Spleen (tissue), 11 donors: ENCODE results near the gene CAMTA1. TPM values are rescaled to one million over a fixed set of nuclear protein-coding genes. Genes with fewer than 3 reads are reported as not detected.

Experiments used
- DNase-seq: peaks from one replicate; pipeline ENCODE4 v3.0.0-alpha.2; 2020
- H3K27ac ChIP-seq, 8 donors: fragments of 200-600 bp; sonication (generic) in 7 of 8; 1 replicate in 4 of 8; 2 replicates in 4 of 8; pipeline versions ENCODE4 v1.5.0 to v1.8.0; 2016 to 2021; ENCODE audit warnings: inconsistent platforms in 4 of 8, mild to moderate bottlenecking in 4 of 8, moderate library complexity in 1 of 8
- H3K27me3 ChIP-seq, 7 donors: fragments of 200-600 bp; sonication (generic) in 6 of 7; replicated peaks in 1 of 7; 1 replicate in 4 of 7; 2 replicates in 3 of 7; pipeline versions ENCODE4 v1.5.0 to v1.8.0; 2016 to 2021; ENCODE audit warnings: inconsistent platforms in 3 of 7, mild to moderate bottlenecking in 1 of 7
- H3K36me3 ChIP-seq, 6 donors: fragments of 200-600 bp; sonication (generic) in 5 of 6; 1 replicate in 4 of 6; 2 replicates in 2 of 6; pipeline versions ENCODE4 v1.5.0 to v1.8.0; 2016 to 2021; ENCODE audit warnings: inconsistent platforms in 2 of 6
- H3K4me1 ChIP-seq, 6 donors: fragments of 200-600 bp; sonication (generic) in 5 of 6; 1 replicate in 3 of 6; 2 replicates in 3 of 6; pipeline versions ENCODE4 v1.5.0 to v1.8.0; 2016 to 2021; ENCODE audit warnings: inconsistent platforms in 3 of 6
- H3K4me3 ChIP-seq, 8 donors: fragments of 200-600 bp; sonication (generic) in 7 of 8; 1 replicate in 4 of 8; 2 replicates in 4 of 8; pipeline versions ENCODE4 v1.5.0 to v1.8.0; 2016 to 2021; ENCODE audit warnings: inconsistent platforms in 4 of 8, mild to moderate bottlenecking in 4 of 8, moderate library complexity in 2 of 8
- H3K9me3 ChIP-seq, 8 donors: fragments of 200-600 bp; sonication (generic) in 7 of 8; 1 replicate in 4 of 8; 2 replicates in 4 of 8; pipeline versions ENCODE4 v1.5.0 to v1.8.0; 2016 to 2021; ENCODE audit warnings: inconsistent platforms in 4 of 8
- CTCF ChIP-seq, 11 experiments: fragments of 200-600 bp in 7 of 11; fragments of 450-650 bp in 4 of 11; sonication (generic) in 4 of 11; IDR thresholded peaks in 8 of 11; conservative IDR thresholded peaks in 3 of 11; 1 replicate in 7 of 11; 2 replicates in 4 of 11; pipeline versions ENCODE4 v1.4.0 to v1.8.0; 2016 to 2021; ENCODE audit warnings: antibody characterized with exemption in 11 of 11, inconsistent platforms in 4 of 11, mild to moderate bottlenecking in 1 of 11
- POLR2A ChIP-seq, 3 donors: fragments of 450-650 bp; IDR thresholded peaks; one replicate each; pipeline ENCODE4 v1.5.1; 2017; ENCODE audit warnings: antibody characterized with exemption in 3 of 3, mild to moderate bottlenecking in 1 of 3
- POLR2AphosphoS5 ChIP-seq, 3 donors: sonication (generic); formaldehyde crosslinking; IDR thresholded peaks; one replicate each; pipeline ENCODE4 v1.5.1; 2017; ENCODE audit warnings: antibody characterized with exemption in 3 of 3
- WGBS, 5 donors: extraction: QIAGEN DNeasy Blood & Tissue Kit in 3 of 5; methylation state at CpG; one replicate each; pipeline versions ENCODE4 v1.1.5 to v1.1.7; 2013 to 2018; 5-methylcytosine and 5-hydroxymethylcytosine counted together
- intact Hi-C: fragments of 100-400 bp; cut with DNase I; formaldehyde crosslinking; loops from one replicate; pipeline ENCODE4 v1.15.0; 2023; ENCODE audit warnings: low total_unique reads
- polyA plus RNA-seq, 3 donors: library from polyadenylated mRNA; stranded (reverse); fragments of 200-250 nt; gene quantifications; one replicate each; pipeline ENCODE4 v1.2.1, GENCODE V29; 2013
- total RNA-seq, 7 donors: library from RNA; depleted of rRNA in 3 of 7; stranded (reverse); fragments of >200 nt in 3 of 7; fragmentation: NEBNext Ultra II Directional in 4 of 7; extraction: Animal tissue kit (Norgen Biotek cat#: 25700) in 4 of 7; gene quantifications; one replicate each; pipeline versions ENCODE4 v1.1.0 to v1.2.1, GENCODE V29; 2016 to 2021
- donor health status: healthy with polysubstance abuse.
- donor health status: DM: no; HTN: no; CAD: no; lungs with moderate emphysema.
- donor health status: DM: no; HTN: no; CAD: no.
- donor health status: Bipolar disorder and iron deficiency.
- donor health status: healthy.
- donor health status: DM: no; HTN: no; CAD: no.
- donor health status: DM: yes; HTN: yes; CAD: no.

Gene CAMTA1
- total and polyA plus RNA-seq, 10 donors, result 53.0 to 106 (median 77.3) TPM

- H3K4me3 ChIP-seq, result no peak overlapping the region
- H3K9me3 ChIP-seq, result peaks cover 3 to 27% (median 20%) of the 10 kb centered on the region in 8 donors
- intact Hi-C loops, result no loop called here
- no peaks in the 10 kb centered on the region for H3K36me3 ChIP-seq
- no peak for TF ChIP-seq POLR2AphosphoS5 (IDR thresholded peaks at IDR 0.05)
- TF ChIP-seq POLR2A (IDR thresholded peaks at IDR 0.05), result no peak
- no peak for TF ChIP-seq CTCF (IDR thresholded peaks at IDR 0.05 in 8 of 11, conservative IDR thresholded peaks at IDR 0.05 in 3 of 11)
- H3K4me1 ChIP-seq, result no peaks in the 10 kb centered on the region
- peaks cover 0 to 19% (median 0%) of the 10 kb centered on the region in 7 donors for H3K27me3 ChIP-seq
- H3K27ac ChIP-seq, result no peak overlapping the region
- DNase-seq, result no peak
Observed at GRCh38 chr1:7267493-7267892, 482.2 kb downstream of the CAMTA1 start.

GRCh38 chr1:7268983-7269382 is 483.7 kb downstream of the CAMTA1 start:
- intact Hi-C loops, result no loop called here
- no peaks in the 10 kb centered on the region for H3K4me1 ChIP-seq
- TF ChIP-seq CTCF (IDR thresholded peaks at IDR 0.05 in 8 of 11, conservative IDR thresholded peaks at IDR 0.05 in 3 of 11), result no peak
- TF ChIP-seq POLR2A (IDR thresholded peaks at IDR 0.05), result no peak
- TF ChIP-seq POLR2AphosphoS5 (IDR thresholded peaks at IDR 0.05), result no peak
- no peak for DNase-seq
- peaks cover 3 to 27% (median 20%) of the 10 kb centered on the region in 8 donors for H3K9me3 ChIP-seq
- no peaks in the 10 kb centered on the region for H3K36me3 ChIP-seq
- H3K27ac ChIP-seq, result no peak overlapping the region
- H3K4me3 ChIP-seq, result no peak overlapping the region
- H3K27me3 ChIP-seq, result peaks cover 0 to 15% (median 0%) of the 10 kb centered on the region in 7 donors

GRCh38 chr1:7269525-7269924 is 484.3 kb downstream of the CAMTA1 start:
- 87 to 98% (median 96%) methylated on average over 1 of the region's 1 CpG for WGBS, 5 donors
- Histone ChIP-seq H3K9me3 (peaks cover 3 to 27% (median 20%) of the 10 kb centered on the region in 8 donors), H3K4me3 (no peak overlapping the region), H3K27me3 (peaks cover 0 to 15% (median 0%) of the 10 kb centered on the region in 7 donors), H3K27ac (no peak overlapping the region), H3K4me1 (no peaks in the 10 kb centered on the region), H3K36me3 (no peaks in the 10 kb centered on the region)
- DNase-seq, result no peak
- TF ChIP-seq CTCF (IDR thresholded peaks at IDR 0.05 in 8 of 11, conservative IDR thresholded peaks at IDR 0.05 in 3 of 11) (no peak), POLR2A (IDR thresholded peaks at IDR 0.05) (no peak), POLR2AphosphoS5 (IDR thresholded peaks at IDR 0.05) (no peak)
- intact Hi-C loops, result no loop called here

- H3K4me3 ChIP-seq, result no peak overlapping the region
- DNase-seq, result no peak
- H3K27me3 ChIP-seq, result peaks cover 0 to 12% (median 0%) of the 10 kb centered on the region in 7 donors
- H3K9me3 ChIP-seq, result peaks cover 3 to 28% (median 15%) of the 10 kb centered on the region in 8 donors
- H3K27ac ChIP-seq, result no peak overlapping the region
- no peaks in the 10 kb centered on the region for H3K36me3 ChIP-seq
- intact Hi-C loops, result no loop called here
- TF ChIP-seq POLR2A (IDR thresholded peaks at IDR 0.05), result no peak
- no peak for TF ChIP-seq CTCF (IDR thresholded peaks at IDR 0.05 in 8 of 11, conservative IDR thresholded peaks at IDR 0.05 in 3 of 11)
- TF ChIP-seq POLR2AphosphoS5 (IDR thresholded peaks at IDR 0.05), result no peak
- 75 to 81% (median 79%) methylated on average over 3 of the region's 3 CpGs for WGBS, 5 donors
- H3K4me1 ChIP-seq, result no peaks in the 10 kb centered on the region
Observed at GRCh38 chr1:7274256-7274655, 489.0 kb downstream of the CAMTA1 start.
